GM06990 (cell line): Measurements from ENCODE around the gene ALKBH2.
"Not testable (repeated sequence)": the region's sequence is repeated elsewhere in the genome, so short reads cannot be mapped to it uniquely, and the experiment has no call there.

ENCODE experiments used
- DNase-seq: peaks from one replicate; pipeline ENCODE4 v3.0.0-alpha.2; 2011; ENCODE audit not compliant: insufficient read length; ENCODE audit errors: extremely low read depth
- H3K27me3 ChIP-seq: replicated peaks from 2 replicates; pipeline ENCODE4 v1.6.0; 2011; ENCODE audit warnings: low read length; ENCODE audit not compliant: control insufficient read depth, insufficient read depth
- H3K36me3 ChIP-seq: 2 replicates; pipeline ENCODE4 v1.5.1; 2011; ENCODE audit warnings: low read length; ENCODE audit not compliant: control insufficient read depth, insufficient read depth
- H3K4me3 ChIP-seq: replicated peaks from 2 replicates; pipeline ENCODE4 v1.5.1; 2011; ENCODE audit warnings: low read depth, mild to moderate bottlenecking, control low read depth, low read length
- TF ChIP-seq, protein P1 (sequence below): IDR thresholded peaks from 2 replicates; pipeline ENCODE4 v1.5.1; 2011; ENCODE audit warnings: low read length, control low read depth, mild to moderate bottlenecking, inconsistent platforms; ENCODE audit not compliant: insufficient read depth, poor library complexity, severe bottlenecking

ALKBH2 gene

GRCh38 chr12:109053382-109054123 is 39.7 kb downstream of the ALKBH2 start:
- peak; percentile 26 for DNase-seq
- TF ChIP-seq, protein P1, sequence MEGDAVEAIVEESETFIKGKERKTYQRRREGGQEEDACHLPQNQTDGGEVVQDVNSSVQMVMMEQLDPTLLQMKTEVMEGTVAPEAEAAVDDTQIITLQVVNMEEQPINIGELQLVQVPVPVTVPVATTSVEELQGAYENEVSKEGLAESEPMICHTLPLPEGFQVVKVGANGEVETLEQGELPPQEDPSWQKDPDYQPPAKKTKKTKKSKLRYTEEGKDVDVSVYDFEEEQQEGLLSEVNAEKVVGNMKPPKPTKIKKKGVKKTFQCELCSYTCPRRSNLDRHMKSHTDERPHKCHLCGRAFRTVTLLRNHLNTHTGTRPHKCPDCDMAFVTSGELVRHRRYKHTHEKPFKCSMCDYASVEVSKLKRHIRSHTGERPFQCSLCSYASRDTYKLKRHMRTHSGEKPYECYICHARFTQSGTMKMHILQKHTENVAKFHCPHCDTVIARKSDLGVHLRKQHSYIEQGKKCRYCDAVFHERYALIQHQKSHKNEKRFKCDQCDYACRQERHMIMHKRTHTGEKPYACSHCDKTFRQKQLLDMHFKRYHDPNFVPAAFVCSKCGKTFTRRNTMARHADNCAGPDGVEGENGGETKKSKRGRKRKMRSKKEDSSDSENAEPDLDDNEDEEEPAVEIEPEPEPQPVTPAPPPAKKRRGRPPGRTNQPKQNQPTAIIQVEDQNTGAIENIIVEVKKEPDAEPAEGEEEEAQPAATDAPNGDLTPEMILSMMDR, result no peak
- Histone ChIP-seq H3K4me3 (peak overlapping the region; percentile 87), H3K36me3 (no peaks in the 10 kb centered on the region), H3K27me3 (no peaks in the 10 kb centered on the region)

GRCh38 chr12:109052414-109053323 is 40.6 kb downstream of the ALKBH2 start, which contains the start of gene USP30:
Gene USP30, plus strand, starts transcription at chr12:109052576. Its CDS starts 103 bp downstream, at chr12:109052679.
- no peaks in the 10 kb centered on the region for H3K27me3 ChIP-seq
- TF ChIP-seq, protein P1, result no peak
- H3K4me3 ChIP-seq, result peak within 1 kb of the TSS; percentile 87
- peak; percentile 85 for DNase-seq
- no peaks in the 10 kb centered on the region for H3K36me3 ChIP-seq

DNA sequence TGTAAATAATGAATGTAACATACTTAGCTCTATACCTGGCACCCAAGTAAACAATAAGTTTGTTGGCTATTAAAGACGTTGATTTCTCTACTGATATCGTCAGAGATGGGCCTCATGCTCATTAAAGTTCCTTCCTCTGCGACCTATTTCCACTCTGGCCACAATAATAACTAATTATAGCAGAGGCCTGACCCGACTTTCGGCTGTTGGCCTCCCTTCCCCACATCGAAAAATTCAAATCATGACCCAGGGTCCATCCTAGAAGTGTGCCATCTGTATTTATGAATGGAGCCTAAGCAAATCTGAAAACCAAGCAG is 41.2 kb downstream of the ALKBH2 start:
- TF ChIP-seq, protein P1, result no peak
- peak overlapping the region; percentile 87 for H3K4me3 ChIP-seq
- no peaks in the 10 kb centered on the region for H3K36me3 ChIP-seq
- no peak for DNase-seq
- H3K27me3 ChIP-seq, result no peaks in the 10 kb centered on the region

- H3K27me3 ChIP-seq, H3K4me3 ChIP-seq, H3K36me3 ChIP-seq, DNase-seq: not testable (repeated sequence)
Measured at GRCh38 chr12:109049794-109050193, 43.5 kb downstream of the ALKBH2 start.

DNA sequence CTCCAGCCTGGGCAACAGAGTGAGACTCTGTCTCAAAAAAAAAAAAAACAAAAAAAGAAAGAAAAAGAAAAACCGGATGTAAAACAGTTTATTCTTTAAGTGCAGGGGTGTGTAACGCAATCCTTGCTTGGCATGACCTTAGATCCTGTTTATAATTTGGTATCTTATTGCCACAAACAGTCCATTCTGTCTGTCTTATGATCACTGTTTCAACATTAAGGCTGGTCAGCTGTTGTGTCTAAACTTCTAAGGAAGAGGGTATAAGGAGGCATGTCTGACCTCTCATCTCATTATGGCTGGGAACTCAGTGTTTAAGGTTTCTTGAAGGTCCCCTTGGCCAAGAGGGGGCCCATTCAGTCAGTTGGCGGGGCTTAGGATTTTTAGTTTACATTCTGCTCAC is 44.6 kb downstream of the ALKBH2 start:
- DNase-seq, H3K27me3 ChIP-seq, H3K4me3 ChIP-seq, H3K36me3 ChIP-seq: not testable (repeated sequence)

DNA sequence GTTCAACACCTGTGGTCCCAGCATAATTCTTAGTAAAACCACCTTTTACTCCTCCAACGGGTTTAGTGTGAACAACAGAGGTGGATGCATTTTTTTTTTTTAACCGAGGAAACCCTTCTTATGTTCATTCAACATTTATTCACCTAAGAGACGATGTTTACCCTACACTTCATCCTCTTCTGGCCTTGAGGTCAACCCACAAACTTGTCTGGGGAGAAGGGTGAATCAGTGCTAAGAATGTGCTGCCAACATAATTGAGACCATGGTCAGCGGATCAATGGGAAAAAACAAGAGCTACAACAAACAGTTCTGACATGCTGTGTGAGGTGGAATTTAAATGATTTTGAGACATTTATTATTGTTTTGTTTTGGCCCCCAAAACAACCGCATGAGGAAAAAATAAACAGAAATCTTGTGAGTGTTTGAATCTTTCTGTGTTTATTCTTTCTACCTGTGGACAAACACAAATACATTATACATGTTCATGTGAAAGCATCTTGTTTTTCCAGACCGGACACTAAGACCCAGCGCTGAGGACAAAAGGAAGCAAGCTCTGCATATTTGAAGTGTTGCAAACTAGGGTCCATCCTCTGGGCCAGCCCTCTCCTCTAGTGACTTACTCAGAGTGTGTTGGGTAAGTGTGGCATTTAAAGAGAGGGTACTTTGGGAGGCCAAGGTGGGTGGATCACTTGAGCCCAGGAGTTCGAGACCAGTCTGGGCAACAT is 46.0 kb downstream of the ALKBH2 start:
- no peak for DNase-seq
- TF ChIP-seq, protein P1, result no peak
- Histone ChIP-seq H3K4me3 (no peak overlapping the region), H3K27me3 (no peaks in the 10 kb centered on the region), H3K36me3 (no peaks in the 10 kb centered on the region)
